Activated T-helper 1 cell treated with anti-CD3 and anti-CD28 coated beads, Interleukin-2, amount 50 U/mL, for 16 hours (primary cell): ENCODE measurements around the gene NEK6.

Experiments
- DNase-seq, 2 donors: peaks; one replicate each; pipeline ENCODE4 v3.0.0-alpha.2; 2020; ENCODE audit warnings: low read depth in 1 of 2, low spot score in 1 of 2

Gene NEK6

DNA sequence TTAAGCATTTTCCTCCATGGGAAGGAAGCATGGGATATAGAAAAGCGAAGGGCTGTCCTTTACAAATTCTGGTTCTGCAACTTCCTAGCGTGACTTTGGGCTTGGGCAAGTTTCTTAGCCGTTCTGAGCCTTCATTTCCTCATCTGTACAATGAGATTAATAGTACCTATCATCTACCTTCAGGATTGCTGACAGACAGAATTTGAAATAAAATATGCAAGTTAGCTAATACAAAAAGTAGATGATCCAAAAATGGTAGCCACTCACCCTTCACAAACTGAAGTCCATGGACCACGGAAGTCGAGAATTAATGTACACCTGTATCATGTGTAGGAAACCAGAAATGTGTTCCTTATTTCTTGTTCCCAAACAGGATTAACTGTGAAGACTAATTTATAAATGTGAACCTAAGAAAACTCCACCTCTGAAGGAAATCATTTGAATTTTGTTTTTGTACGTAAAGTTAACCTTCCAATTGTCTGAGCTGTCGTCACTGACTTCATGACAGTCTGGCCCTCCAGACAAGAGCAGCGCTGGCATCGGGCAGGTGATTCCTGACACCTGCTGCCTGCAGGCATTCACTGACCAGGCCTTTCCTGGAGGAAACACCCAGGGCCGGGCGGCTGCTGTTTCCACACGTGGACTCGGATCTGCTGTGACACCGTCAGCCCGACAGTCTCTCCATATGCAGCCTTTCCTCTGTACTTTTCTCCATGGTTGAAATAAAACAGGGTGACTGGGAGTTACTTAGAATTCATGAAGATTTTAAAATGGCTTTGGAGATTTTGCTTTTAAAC is 94.1 kb downstream of the NEK6 start:
- DNase-seq = no peak

DNA sequence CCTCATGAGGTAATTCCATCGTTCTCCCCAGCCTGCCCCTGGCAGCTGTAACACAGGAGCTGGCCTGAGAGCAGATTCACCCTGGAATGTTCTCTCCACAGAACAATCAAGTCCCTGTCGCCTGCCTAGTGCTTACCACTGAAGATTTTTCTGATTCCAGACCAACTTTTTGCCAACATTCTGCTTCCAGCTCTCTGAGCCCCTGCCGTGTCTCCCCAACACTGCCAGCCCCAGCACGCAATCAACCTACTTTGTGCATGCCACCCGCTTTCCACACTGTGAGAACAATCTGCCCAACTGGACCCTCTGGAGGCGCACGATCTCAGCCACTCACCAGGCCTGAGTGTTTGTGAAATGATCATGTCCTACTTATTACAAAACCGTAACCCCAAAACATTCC is 94.9 kb downstream of the NEK6 start:
- DNase-seq = no peak

DNA sequence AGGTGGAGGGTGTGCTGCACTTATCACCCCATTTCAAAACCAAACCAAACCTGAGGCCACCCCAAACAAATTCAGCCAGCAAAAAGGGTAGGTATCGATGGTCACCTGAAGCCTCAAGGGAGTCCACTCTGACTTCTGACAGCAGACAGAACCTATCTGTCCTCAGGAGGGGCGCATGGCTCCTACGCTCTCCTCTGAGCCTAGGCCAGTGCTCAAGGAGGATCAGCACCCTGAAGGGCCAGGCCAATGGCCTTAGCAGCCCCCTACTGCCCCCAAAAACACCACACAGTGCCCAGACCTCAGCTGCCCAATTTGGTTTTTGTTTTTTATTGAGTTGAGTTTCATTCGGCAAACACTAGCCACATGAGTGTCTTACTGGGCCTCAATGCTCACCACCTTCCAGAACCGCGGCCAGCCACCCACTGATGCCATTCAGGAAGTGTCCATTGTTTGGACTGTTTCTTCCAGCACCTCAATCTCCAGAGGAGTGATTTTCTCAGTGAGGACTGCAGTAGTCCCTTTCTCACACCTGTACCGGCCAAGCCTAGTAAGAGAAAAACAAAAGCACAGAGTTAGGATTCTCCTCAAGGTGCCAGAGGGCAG is 95.5 kb downstream of the NEK6 start:
- no peak for DNase-seq

DNA sequence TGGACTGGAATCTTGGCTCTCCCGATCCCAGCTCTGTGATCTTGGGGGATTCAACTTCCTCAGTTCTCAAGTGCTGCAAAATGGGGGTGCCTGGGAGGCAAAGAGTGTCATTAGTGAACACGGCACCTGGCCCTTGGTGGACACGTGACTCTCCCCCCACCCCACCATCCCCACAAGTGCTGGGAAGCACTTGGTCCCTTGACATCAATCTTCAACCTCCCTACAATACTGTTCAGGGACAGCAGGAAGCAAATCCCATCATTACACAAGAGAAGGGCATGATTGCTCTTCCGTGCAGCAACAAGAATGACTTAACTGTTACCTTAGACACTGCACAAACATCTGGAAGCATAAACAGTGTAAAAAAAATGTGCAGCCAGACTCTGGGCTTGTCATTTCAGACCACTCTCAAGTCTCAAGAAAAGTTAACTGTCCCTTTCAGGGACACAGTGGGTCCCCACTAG is 96.1 kb downstream of the NEK6 start:
- no peak for DNase-seq

DNA sequence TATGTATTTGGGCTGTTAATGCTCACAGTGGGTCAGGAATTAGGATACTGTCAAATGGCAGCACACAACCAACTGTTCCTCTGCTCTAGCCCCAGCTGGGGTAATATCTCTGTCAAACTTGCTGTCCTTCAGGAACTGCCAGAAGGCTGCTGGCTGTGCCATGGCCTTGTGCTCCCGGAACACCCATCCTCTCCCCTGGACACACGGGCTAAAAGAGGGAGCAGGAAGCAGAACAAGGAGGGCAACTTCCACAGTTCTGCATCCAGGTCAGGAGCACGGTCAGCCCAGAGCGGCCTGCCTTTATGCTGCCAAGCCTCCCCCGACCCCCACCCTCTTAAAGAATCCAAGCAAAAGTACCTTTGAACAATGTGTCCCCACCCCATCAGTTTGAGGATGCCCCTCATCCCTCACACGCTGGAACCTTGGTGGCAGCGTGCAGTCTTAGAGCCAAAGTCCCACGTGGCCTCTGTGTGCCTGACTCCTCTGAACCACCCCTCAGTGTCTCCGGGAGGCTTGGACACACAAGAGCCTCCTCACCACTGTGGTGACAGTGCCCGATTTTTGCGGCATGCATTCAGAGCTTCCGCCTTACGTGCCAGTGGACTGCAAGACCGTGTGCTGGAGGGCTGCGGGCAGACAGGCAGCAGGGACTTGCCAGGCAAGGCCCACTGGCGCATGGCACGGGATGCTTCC is 96.7 kb downstream of the NEK6 start:
- no peak for DNase-seq

DNA sequence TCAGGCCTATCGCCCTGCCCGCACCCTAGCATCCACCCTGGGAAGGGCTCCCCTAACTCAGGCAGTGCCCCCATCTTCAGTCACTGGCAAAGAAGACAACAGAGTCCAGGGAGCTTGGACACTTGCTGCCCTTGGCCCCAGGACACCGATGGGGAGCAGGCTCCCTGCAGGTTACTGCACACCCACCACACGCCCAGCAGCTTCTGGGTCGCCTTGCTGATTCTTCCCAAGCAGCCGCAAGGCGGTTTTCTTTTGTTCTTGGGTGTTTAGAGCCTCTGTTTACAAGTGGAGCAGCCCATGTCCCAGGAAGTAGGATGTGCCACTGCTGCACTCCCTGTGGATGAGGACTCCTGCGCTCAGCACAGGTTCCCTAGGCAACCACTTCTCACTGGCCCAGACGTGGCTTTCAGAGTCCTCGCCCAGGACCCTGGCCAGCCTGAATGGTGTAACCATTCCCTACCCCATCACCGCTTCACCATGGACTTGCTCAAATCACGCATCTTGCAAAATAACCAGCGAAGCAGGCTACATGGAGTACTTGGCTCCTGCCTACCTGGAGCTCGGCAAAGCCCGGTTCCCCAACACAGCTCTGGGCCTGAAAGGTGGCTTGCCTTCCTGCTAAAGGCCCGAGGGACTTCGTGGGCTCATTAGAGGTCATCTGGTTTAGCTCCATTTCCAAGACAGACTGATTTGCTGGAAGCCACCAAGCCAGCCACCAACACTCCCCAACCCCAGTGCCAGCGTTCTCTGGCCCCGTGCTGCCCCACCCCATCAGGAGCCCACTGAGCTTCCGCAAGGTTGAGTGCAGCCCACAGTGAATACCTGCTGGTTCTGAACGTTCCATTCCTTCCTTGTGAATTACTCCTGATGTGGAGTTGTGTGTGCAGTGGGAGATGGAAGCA is 97.5 kb downstream of the NEK6 start:
- DNase-seq = no peak

DNA sequence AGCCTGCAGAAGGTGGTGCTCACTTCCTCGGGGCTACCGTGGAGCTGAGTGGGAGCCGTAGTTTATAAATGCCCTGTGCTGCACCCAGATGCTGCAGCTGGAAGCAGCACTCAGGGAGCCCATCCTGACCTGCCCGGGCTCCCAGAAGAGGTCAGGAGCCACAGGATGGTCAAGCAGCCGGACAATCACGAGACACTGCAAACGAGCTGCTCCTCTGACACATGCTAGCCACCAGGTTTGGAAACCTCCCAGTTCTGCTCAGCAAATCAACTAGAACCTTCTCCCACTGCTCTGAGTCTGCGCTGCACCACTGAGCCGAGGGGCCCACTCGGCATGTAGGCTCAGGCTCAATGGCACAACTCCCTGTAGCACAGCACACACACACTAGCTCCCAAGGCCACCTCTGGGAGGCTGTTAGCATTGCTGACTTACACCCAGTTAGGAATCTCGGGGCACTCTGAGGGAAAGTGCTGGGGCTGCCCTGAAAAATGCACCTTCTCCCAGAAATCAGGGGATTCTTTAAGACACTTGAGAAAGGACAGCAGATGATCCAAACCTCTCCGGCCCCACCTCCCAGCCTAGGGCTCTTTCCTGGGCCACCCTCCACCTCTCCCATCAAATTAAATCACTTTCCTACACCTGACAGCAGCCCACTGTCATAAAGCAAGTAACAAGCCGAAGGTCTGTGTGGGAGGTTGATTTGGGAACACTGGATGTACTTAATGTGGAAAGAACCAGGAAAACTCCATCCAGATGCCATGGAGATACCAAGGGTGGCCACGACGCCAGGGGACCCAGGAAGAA is 98.4 kb downstream of the NEK6 start:
- no peak for DNase-seq

DNA sequence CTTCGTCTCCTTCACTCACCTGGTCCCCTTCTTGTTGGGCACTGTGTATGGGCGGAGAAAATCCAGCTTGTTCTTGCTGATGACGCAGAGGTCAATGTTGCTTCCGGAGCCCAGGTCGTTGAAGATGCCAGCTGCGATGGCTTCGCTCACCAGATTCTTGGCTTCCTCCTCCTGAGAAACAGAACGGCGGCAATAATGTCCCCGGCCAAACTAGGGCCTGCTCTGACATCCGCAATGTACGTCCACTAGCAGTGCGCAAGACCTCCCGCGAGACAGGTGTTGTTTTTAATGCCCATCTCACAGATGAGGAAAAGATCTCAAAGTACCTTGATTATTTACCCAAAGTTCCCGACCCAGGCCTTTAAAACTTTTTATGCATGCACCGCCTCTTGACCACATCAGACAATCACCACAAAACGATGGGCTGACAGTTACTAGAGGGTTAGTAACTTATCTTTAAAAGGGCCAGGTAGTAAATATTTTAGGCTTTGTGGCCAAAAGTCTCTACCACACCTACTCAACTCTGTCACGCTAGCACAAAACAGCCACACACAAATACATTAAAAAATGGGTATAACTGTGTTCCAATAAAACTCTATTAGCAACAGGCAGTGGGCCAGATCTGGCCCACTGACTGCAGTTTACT is 99.1 kb downstream of the NEK6 start:
- DNase-seq = no peak

DNA sequence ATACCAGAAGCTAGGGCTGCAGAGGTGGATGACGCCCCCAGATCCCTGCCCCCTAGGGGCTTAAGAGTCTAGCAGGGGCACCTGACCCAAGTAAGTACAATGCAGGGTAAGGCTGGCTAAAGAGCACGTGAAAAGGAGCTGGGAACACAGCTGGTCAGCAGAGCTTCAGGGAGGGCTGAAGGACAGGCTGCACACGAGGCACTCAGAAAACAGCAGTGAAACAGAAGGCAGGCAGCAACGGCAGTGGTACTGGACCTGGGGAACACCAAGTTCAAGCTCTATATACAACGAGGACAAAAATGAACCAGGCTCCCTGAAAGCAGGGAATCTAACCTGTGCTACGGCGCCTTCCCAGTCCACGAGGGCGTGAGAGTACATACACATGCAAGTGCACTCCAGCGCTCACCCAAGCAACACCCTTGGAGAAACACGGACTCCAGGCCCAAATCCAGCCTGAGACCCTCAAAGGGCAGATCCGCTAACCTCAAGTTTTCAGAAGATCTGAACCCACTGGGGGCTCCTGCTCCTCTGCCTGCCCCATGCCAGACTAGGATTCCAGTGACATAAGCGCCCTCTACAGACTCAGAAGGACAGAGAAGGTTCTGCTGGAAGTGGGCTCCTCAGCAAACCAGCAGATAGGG is 100.1 kb downstream of the NEK6 start:
- DNase-seq = no peak

DNA sequence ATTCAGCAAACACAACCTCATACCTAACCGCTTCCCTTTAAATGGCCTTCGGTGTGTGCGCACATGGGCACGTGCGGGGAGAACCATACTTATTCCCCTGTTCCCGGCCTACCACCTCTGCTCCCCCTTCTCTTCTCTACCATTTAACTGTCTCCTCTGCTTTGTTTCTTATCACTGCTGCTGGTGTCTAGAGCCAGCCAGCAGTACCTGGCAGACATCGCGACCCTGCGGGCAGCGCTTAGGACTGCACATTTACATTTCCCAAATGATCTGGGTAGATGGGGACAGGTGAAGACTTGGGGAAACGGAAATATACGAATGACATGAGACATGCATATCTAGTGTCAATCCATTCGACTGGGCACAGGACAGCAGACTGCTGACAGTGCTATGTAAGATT is 100.9 kb downstream of the NEK6 start:
- no peak for DNase-seq

DNA sequence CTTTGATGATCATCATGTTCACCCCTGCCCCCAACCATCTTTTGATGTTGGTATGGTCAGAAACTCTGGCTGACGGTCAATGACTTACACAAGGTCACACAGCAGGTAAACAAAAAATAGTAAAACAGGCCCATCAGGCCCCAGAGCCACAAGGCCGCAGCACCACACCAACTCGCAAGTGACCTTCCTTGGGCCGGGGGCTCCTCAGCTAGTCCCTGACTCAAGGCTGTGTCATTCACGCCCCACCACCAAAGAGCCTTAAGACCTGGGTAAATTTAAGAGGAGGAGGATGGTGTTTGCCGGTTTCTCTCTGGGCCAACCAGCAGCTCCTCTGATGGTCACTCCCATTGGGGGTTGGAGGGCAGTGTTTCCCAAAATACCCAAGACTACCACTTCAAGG is 101.7 kb downstream of the NEK6 start:
- DNase-seq = no peak

DNA sequence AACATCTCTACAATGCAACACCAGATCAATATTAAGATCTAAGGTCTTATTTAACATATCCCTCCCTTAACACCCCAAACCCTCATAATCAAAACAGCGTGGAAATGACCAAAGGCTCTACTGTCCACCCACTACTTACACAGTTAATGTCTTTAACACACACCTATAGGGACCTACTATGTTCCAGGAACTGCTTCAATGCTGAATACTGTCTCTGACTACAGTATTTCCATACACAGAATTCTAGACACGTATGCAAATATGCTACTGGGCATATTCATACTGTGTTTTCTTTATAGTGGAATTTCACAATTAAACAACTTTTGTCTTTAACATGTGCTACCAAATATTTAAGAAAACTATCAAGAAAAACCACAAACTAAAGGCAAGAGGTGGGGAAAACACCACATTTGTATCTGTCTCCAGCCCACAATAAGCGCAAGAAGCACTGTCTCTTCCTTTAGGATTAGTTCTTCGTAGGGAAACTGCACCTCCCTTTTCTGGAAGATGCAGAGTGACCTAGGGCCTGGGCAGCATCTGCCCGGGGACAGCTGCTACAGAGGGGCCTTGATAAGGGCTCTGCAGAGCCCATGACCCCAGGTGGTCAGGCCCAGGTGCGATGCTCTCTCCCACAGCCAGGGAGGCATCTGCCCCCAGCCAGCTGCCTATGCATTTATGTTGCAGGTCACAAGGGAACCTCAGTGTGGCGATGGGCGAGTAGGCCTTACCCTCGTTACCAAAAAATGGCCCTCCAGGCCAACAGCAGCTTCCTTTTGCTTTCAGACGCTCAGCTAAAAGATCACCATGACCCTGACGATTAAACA is 102.3 kb downstream of the NEK6 start:
- no peak for DNase-seq

DNA sequence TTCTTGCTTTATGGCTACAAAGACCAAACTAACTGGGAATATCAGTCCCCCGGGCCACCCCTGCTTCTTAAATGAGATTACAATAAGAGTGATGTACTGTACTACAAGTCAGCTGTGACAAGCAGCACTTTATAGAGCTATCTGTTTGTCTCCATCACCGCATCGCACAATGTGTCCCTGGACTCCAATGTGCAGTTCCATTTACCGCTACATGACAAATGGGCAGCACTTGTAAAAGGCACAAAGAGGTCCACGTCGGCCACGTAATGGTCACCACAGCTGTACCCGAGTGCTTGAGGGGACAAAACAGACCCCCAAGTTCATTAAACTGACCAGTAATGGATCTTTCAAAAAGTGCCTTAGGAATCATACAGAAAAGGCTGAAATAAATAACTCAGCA is 103.4 kb downstream of the NEK6 start:
- DNase-seq = no peak

DNA sequence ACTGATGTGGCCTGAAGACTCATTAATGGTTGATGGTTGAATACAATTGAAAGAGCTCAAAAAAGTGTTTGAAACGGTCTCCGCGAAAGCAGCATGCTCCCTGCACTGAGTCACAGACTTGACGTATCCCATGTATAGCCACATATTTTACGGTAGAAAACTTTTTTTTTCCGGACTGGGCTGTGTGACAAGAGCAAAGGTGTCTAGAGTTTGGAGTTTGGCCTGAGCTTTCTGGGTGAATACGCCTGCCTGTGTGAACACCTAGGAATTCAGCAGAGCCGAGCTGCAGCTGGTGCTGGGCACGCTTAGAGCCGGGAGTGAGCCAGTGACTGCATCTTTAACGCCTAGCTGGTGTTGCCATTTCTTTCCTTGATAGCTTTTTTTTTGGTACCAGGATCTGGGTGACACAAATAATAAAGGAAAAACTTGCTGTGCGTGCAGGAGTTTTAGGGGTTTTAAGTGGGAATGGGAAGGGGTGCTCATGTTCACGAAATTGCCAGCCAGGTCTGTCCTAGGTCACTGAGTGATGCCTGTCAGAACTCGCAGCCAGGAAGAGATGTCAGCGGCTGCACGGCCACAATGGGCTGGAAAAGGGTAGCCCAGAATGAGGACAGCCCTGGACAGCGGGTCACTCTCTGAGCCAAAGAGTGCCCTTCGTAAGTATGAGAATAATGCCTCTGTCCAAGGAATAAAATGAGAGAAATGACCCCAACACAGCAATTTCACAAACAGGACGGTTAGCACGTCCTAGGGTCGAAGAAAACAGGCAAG is 105.8 kb downstream of the NEK6 start:
- DNase-seq = no peak

DNA sequence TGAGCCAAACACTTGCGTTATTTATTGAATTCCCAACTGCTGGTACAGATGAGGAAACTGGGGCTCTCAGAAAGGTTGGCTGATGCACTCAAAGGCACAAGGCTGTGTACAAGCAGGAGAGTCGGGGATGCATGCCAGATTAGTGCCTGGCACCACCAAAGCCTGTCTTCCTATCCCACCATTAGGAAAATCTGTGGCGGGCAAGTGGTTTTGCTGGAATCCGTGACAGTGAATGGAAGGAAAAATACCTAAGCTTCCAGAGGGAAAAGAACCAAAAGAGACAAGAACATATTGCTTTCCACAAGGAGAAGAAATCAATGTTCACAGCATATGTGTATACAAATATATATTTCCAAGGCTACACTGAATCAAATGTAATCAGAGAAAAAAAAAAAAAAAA is 106.4 kb downstream of the NEK6 start:
- no peak for DNase-seq

DNA sequence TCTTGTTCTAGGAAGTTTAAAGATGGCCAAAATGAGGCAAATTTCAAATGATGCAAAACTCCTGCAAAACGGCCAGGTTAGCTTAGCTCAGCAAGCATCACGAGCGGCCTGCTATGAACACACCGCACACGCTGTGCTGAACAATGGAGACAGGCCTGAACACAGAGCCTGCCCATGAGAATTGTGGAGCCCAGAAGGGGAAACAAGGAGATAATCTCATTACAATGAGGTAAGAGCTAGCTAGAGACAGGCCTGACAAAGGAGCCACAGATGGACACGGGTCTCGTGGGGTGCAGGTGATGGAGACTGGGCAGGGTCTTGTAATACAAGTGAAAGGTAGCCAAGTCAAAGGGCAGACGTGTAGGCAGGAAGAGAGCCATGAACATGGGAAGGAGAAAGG is 107.3 kb downstream of the NEK6 start:
- DNase-seq = no peak

DNA sequence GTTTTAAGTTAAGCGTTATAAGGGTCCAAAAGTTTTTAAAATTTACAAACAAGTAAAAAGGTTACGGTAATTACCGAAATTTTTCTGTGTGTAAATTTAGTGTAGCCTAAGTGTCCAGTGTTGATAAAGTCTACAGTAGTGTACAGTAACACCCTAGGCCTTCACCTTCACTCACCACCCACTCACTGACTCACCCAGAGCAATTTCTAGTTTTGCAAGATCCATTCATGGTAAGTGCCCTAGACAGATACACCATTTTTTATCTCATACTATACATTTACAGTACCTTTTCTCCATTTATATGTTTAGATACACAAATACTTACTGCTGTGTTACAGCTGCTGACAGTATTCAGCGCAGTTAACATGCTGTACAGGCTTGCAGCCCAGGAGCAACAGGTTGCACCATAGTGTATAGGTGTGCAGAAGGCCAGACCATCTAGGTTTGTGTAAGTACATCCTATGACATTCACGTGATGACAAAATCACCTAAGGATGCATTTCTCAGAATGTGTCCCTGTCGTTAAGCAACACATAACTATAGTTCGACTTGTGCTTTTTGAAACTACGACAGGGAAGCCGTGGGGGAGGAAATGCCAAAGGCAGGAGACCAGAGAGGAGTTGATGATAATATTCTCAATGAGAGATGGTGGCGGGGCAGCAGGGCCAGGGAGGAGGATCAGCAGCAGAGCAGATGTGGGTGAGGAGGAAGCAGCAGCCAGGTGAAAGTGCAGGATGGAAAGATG is 108.9 kb downstream of the NEK6 start:
- DNase-seq = no peak
